Activated CD8-positive, alpha-beta T cell treated with anti-CD3 and anti-CD28 coated beads, Interleukin-2, amount 10 ng/mL, durations not matched to agents 7 days and 5 days (primary cell): Measurements from ENCODE around the gene NF1. TPM values are rescaled to one million over a fixed set of nuclear protein-coding genes. Genes with fewer than 3 reads are reported as not detected.
"Not testable (repeated sequence)": the region's sequence is repeated elsewhere in the genome, so short reads cannot be mapped to it uniquely, and the experiment has no call there.

ENCODE experiments used
- ATAC-seq: fragments of 150-1000 bp; cut with Tn5 transposase; one replicate; pipeline ENCODE4 v1.10.0; 2021; ENCODE audit warnings: moderate library complexity
- CTCF ChIA-PET: fragments of 350-600 bp; sonication (Branson Sonifier 250); formaldehyde crosslinking; loops from one replicate; lab custom pipeline; 2021; ENCODE audit warnings: antibody characterized with exemption; lab: Charles Lee
- POLR2A ChIA-PET: fragments of 350-600 bp; sonication (Branson Sonifier 250); formaldehyde crosslinking; loops from one replicate; lab custom pipeline; 2021; ENCODE audit warnings: antibody characterized with exemption; lab: Charles Lee
- DNase-seq: peaks from one replicate; pipeline ENCODE4 v3.0.0-alpha.2; 2020
- H3K27ac Mint-ChIP-seq: one replicate; pipeline ENCODE4 v1.8.0; 2021; ENCODE audit warnings: mild to moderate bottlenecking, mixed read lengths
- H3K27me3 Mint-ChIP-seq: one replicate; pipeline ENCODE4 v1.8.0; 2021; ENCODE audit warnings: low read depth, mixed read lengths
- H3K36me3 Mint-ChIP-seq: one replicate; pipeline ENCODE4 v1.8.0; 2021; ENCODE audit warnings: low read depth, mixed read lengths
- H3K4me1 Mint-ChIP-seq: one replicate; pipeline ENCODE4 v1.8.0; 2021; ENCODE audit warnings: low read depth, mixed read lengths
- H3K4me3 Mint-ChIP-seq: one replicate; pipeline ENCODE4 v1.8.0; 2021; ENCODE audit warnings: mild to moderate bottlenecking, mixed read lengths
- H3K9me3 Mint-ChIP-seq: one replicate; pipeline ENCODE4 v1.8.0; 2022; ENCODE audit warnings: mixed read lengths; ENCODE audit not compliant: insufficient read depth
- total RNA-seq, 2 experiments: library from RNA; stranded (reverse); gene quantifications; one replicate each; pipeline ENCODE4 v1.2.3, GENCODE V29; 2021

Gene NF1
- total RNA-seq, 2 experiments from 2014 or later, result 16.7 to 17.4 TPM

- H3K9me3 Mint-ChIP-seq, H3K27me3 Mint-ChIP-seq, H3K36me3 Mint-ChIP-seq, H3K27ac Mint-ChIP-seq, POLR2A ChIA-PET, DNase-seq, H3K4me1 Mint-ChIP-seq, CTCF ChIA-PET, H3K4me3 Mint-ChIP-seq: not testable (repeated sequence)
- peak; percentile 63 for ATAC-seq
Measured at GRCh38 chr17:31345191-31345747, 250.5 kb downstream of the NF1 start.

- CTCF ChIA-PET, result interaction anchor here (1.4 kb wide), 1 partner anchor 13 kb away, joined by 3 read pairs; no protein-coding TSS in a partner anchor
- Mint-ChIP-seq H3K4me1 (no peaks in the 10 kb centered on the region), H3K27me3 (no peaks in the 10 kb centered on the region), H3K27ac (no peak overlapping the region), H3K4me3 (no peak overlapping the region), H3K9me3 (no peaks in the 10 kb centered on the region), H3K36me3 (peaks cover 8% of the 10 kb centered on the region)
- POLR2A ChIA-PET, result interaction anchor here (0.7 kb wide), 1 partner anchor 31 kb away, joined by 3 read pairs; no protein-coding TSS in a partner anchor
- no peak for DNase-seq
- no peak for ATAC-seq
Measured at GRCh38 chr17:31349454-31349853, 254.7 kb downstream of the NF1 start.

GRCh38 chr17:31355935-31356334 lies 261.2 kb downstream of the NF1 start:
- H3K27ac Mint-ChIP-seq, result no peak overlapping the region

DNA sequence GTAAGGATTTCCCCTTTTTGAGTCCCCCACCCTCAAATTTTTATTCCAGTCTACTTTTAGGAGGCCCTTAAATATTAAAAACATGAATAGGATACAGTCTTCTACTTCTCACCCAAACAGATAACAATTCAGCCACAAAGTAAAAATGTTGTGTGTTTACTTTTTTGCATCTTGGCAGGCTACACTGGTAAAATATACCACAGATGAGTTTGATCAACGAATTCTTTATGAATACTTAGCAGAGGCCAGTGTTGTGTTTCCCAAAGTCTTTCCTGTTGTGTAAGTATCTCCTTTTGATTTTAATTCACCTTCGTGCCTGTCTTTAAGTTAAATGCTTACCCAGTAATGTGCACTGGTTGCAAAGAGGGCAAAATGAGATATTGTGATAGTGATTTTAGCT lies 262.3 kb downstream of the NF1 start:
- Mint-ChIP-seq H3K4me1 (no peaks in the 10 kb centered on the region), H3K27me3 (no peaks in the 10 kb centered on the region), H3K27ac (no peak overlapping the region), H3K36me3 (peaks cover 7% of the 10 kb centered on the region), H3K9me3 (no peaks in the 10 kb centered on the region), H3K4me3 (no peak overlapping the region)
- ChIA-PET POLR2A (no interaction called here), CTCF (interaction anchor here (1.6 to 2.6 kb wide), 2 partner anchors 11 to 15 kb away, joined by 3 to 11 read pairs; no protein-coding TSS in a partner anchor)
- DNase-seq (no peak), ATAC-seq (no peak)

More at GRCh38 chr17:31355935-31356334, 261.2 kb downstream of the NF1 start:
- H3K9me3 Mint-ChIP-seq, result no peaks in the 10 kb centered on the region
- H3K4me1 Mint-ChIP-seq, result no peaks in the 10 kb centered on the region
- POLR2A ChIA-PET, result interaction anchor here (1.2 kb wide), 1 partner anchor 42 kb away, joined by 3 read pairs; the partner anchor contains the start of gene EVI2B
- H3K27me3 Mint-ChIP-seq, result no peaks in the 10 kb centered on the region
- DNase-seq (no peak), ATAC-seq (no peak)
- H3K4me3 Mint-ChIP-seq, result no peak overlapping the region
- H3K36me3 Mint-ChIP-seq, result peaks cover 8% of the 10 kb centered on the region
- CTCF ChIA-PET, result interaction anchor here (1.6 to 2.6 kb wide), 2 partner anchors 12 to 16 kb away, joined by 3 to 11 read pairs; no protein-coding TSS in a partner anchor

DNA sequence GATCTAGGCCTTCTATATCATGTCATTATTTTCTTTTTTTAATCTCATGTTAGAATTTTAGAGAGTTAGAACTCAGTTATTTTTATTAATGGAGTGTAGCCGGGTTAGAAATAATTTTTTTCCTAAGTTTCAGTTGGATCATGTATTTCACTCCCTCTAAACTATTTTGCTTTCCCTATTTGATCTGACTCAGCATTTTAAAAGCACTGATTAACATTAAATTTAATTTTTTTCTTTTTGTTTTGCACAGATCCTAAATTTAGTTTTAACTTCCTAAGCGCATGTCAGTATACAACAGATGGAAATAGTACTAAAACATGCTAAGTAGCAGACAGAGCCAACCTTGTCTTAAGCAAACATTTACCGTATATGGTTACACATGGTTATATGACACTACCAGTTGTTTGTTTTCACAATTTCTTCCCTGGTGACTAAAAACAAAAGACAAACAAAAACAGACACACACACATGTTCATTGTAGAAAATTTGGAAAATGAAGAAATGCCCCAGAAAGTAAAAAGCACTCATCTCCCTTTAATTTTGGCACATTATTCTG lies 263.1 kb downstream of the NF1 start:
- H3K27ac Mint-ChIP-seq, result no peak overlapping the region
- CTCF ChIA-PET, result interaction anchor here (2.6 kb wide), 1 partner anchor 14 kb away, joined by 11 read pairs; no protein-coding TSS in a partner anchor
- no peak overlapping the region for H3K4me3 Mint-ChIP-seq
- H3K27me3 Mint-ChIP-seq, result no peaks in the 10 kb centered on the region
- H3K9me3 Mint-ChIP-seq, result no peaks in the 10 kb centered on the region
- no peak for DNase-seq
- ATAC-seq, result no peak
- H3K4me1 Mint-ChIP-seq, result no peaks in the 10 kb centered on the region
- POLR2A ChIA-PET, result no interaction called here
- peaks cover 4% of the 10 kb centered on the region for H3K36me3 Mint-ChIP-seq

- POLR2A ChIA-PET, result no interaction called here
- H3K27ac Mint-ChIP-seq, result no peak overlapping the region
- ATAC-seq, result no peak
- no peak for DNase-seq
- CTCF ChIA-PET, result interaction anchor here (1.1 kb wide), 1 partner anchor 9 kb away, joined by 8 read pairs; no protein-coding TSS in a partner anchor
- H3K27me3 Mint-ChIP-seq, result no peaks in the 10 kb centered on the region
- peaks cover 3% of the 10 kb centered on the region for H3K36me3 Mint-ChIP-seq
- H3K4me1 Mint-ChIP-seq, result peaks cover 2% of the 10 kb centered on the region
- H3K4me3 Mint-ChIP-seq, result no peak overlapping the region
- H3K9me3 Mint-ChIP-seq, result no peaks in the 10 kb centered on the region
Measured at GRCh38 chr17:31364012-31364411, 269.2 kb downstream of the NF1 start.

DNA sequence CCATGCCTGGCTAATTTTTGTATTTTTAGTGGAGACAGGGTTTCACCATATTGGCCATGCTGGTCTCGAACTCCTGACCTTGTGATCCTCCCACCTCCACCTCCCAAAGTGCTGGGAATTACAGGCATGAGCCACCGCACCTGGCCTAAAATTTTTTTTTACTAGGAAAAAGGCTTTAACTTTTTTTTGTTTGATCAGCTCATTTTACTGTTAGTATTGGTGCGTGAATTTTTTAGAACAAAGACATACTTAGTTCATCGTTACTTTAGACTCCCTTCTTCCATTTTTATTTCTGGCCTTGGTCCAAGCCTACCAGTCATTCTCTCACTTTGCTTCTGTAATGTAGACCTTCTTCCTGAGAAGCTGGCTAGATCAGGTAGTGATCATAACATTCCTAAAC lies 271.3 kb downstream of the NF1 start:
- ChIA-PET POLR2A (no interaction called here), CTCF (interaction anchor here (1.3 to 3.5 kb wide), 2 partner anchors 150 to 277 kb away, joined by 3 to 13 read pairs; no protein-coding TSS in a partner anchor)
- no peak overlapping the region for H3K27ac Mint-ChIP-seq
- H3K4me1 Mint-ChIP-seq, result peaks cover 5% of the 10 kb centered on the region
- H3K4me3 Mint-ChIP-seq, result no peak overlapping the region
- peaks cover 1% of the 10 kb centered on the region for H3K36me3 Mint-ChIP-seq
- no peaks in the 10 kb centered on the region for H3K9me3 Mint-ChIP-seq
- DNase-seq (no peak), ATAC-seq (no peak)
- no peaks in the 10 kb centered on the region for H3K27me3 Mint-ChIP-seq

GRCh38 chr17:31369266-31369665 lies 274.5 kb downstream of the NF1 start:
- no peak overlapping the region for H3K27ac Mint-ChIP-seq
- no peaks in the 10 kb centered on the region for H3K9me3 Mint-ChIP-seq
- ATAC-seq (no peak), DNase-seq (no peak)
- no peaks in the 10 kb centered on the region for H3K27me3 Mint-ChIP-seq
- ChIA-PET POLR2A (no interaction called here), CTCF (interaction anchor here (1.1 to 3.5 kb wide), 3 partner anchors 20 to 160 kb away, joined by 3 to 13 read pairs (median 3); no protein-coding TSS in a partner anchor)
- H3K4me1 Mint-ChIP-seq, result peaks cover 16% of the 10 kb centered on the region
- no peaks in the 10 kb centered on the region for H3K36me3 Mint-ChIP-seq
- H3K4me3 Mint-ChIP-seq, result no peak overlapping the region

DNA sequence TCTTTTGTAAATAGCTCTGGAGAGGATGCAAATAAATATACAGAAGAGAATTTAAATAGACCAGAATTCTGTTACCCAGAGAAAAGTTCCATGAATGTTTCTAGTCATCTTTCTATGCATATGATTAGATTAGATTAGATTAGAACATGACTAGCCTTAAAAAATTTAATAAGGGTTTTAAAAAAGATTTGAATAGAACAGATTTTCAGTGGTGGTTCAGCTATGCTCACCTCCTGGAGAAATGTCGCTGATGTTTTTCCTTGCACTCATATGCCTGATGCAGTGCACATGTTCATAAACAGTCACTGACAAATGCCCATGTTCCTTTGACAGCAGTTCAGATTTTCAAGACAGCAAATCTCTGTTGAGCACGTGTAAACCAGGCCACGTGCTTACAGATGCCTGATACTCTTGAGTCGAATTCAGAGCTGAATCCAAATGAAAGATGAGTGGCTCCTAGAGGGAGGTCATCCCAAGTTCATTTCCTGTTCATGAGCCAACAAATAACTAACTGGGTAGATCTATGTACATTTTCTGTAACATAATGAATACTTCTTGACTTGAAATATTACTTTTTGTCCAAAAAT lies 276.8 kb downstream of the NF1 start:
- Mint-ChIP-seq H3K4me1 (peaks cover 16% of the 10 kb centered on the region), H3K4me3 (no peak overlapping the region), H3K27ac (no peak overlapping the region), H3K36me3 (no peaks in the 10 kb centered on the region), H3K9me3 (no peaks in the 10 kb centered on the region), H3K27me3 (no peaks in the 10 kb centered on the region)
- ChIA-PET POLR2A (no interaction called here), CTCF (interaction anchor here (1.0 to 3.0 kb wide), 11 partner anchors 15 to 162 kb away, joined by 3 to 16 read pairs (median 5); partner anchors contain the start of gene EVI2B)
- no peak for ATAC-seq
- DNase-seq, result no peak

- H3K27ac Mint-ChIP-seq, result no peak overlapping the region
- H3K27me3 Mint-ChIP-seq, result no peaks in the 10 kb centered on the region
- H3K4me1 Mint-ChIP-seq, result peaks cover 16% of the 10 kb centered on the region
- ATAC-seq (peak; percentile 93), DNase-seq (peak; percentile 60)
- no peaks in the 10 kb centered on the region for H3K36me3 Mint-ChIP-seq
- ChIA-PET POLR2A (no interaction called here), CTCF (interaction anchor here (0.7 to 3.0 kb wide), 26 partner anchors 9 to 470 kb away, joined by 3 to 16 read pairs (median 5); partner anchors contain the start of genes EVI2A and EVI2B)
- no peaks in the 10 kb centered on the region for H3K9me3 Mint-ChIP-seq
- H3K4me3 Mint-ChIP-seq, result no peak overlapping the region
Measured at GRCh38 chr17:31373150-31374093, 278.6 kb downstream of the NF1 start.

GRCh38 chr17:31374094-31374447 lies 279.3 kb downstream of the NF1 start:
- no peaks in the 10 kb centered on the region for H3K36me3 Mint-ChIP-seq
- POLR2A ChIA-PET, result no interaction called here
- H3K9me3 Mint-ChIP-seq, result no peaks in the 10 kb centered on the region
- H3K4me3 Mint-ChIP-seq, result no peak overlapping the region
- CTCF ChIA-PET, result interaction anchor here (1.1 to 1.6 kb wide), 2 partner anchors 13 to 158 kb away, joined by 8 read pairs; no protein-coding TSS in a partner anchor
- DNase-seq, result no peak
- ATAC-seq, result no peak
- H3K27ac Mint-ChIP-seq, result no peak overlapping the region
- peaks cover 16% of the 10 kb centered on the region for H3K4me1 Mint-ChIP-seq
- no peaks in the 10 kb centered on the region for H3K27me3 Mint-ChIP-seq
